Measurements from ENCODE around the gene SMIM41. TPM values are rescaled to one million over a fixed set of nuclear protein-coding genes. Genes with fewer than 3 reads are reported as not detected.

Gene SMIM41
- total RNA-seq, 2 donors from 2014 or later, result 0.27 TPM; not detected in 1

DNA sequence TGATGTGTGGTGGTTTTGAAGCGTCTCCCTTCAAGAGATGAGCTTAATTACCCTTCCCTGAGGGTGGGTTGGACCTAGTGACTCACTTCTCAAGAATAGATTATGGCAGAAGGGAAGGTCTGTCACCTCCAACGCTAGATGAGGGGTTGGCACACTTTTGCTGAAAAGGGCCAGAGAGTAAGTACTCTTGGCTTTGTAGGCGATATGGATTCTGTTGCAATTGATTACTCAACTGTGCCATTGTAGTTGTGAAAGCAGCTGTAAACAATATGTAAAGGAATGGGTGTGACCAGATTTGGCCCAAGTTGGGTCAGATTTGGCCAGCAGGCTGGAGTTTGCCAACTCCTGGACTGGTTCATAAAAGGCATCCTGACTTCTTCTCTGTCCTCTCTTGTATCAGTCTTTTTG, 53.3 kb downstream of the SMIM41 start:
- ATAC-seq, result no peak
- intact Hi-C loops (cut with DNase I), result no loop called here
- no peak for DNase-seq

DNA sequence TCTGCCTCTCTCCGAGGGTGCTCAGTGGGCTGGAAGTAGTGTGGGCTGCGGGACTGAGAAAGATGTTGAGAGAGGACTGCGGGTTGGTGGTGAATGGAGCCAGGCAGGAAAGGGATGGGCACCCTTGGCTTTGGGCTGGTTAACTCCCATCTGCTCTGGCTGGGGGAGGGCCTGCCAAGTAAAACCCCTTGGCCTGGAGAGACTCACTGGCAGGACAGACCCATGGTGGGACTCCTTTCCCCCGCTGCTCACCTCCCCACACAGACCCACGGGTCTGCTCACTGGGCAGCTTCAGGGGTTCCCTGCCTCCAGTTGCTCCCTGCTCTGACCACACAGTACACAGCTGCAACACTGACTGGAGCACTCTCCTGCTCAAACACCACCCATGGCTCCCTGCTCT, 58.2 kb downstream of the SMIM41 start:
- DNase-seq, result peak; percentile 15

DNA sequence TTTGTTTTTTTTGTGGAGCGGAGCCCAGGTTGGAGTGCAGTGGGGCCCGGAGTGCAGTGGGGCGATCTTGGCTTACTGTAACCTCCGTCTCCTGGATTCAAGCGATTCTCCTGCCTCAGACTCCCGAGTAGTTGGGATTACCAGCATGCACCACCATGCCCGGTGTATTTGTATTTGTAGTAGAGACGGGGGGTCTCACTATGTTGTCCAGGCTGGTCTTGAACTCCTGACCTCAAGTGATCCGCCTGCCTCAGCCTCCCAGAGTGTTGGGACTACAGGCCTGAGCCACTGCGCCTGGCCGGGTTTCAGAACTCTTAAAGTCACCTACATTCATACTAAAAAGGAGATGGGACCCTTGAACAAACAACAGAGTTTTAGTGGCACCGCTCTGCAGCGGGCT, 59.6 kb downstream of the SMIM41 start:
- intact Hi-C loops (cut with DNase I), result no loop called here
- DNase-seq (no peak), ATAC-seq (no peak)

More for the DNA sequence above, 58.2 kb downstream of the SMIM41 start:
- ATAC-seq, result no peak
- intact Hi-C loops (cut with DNase I), result no loop called here

DNA sequence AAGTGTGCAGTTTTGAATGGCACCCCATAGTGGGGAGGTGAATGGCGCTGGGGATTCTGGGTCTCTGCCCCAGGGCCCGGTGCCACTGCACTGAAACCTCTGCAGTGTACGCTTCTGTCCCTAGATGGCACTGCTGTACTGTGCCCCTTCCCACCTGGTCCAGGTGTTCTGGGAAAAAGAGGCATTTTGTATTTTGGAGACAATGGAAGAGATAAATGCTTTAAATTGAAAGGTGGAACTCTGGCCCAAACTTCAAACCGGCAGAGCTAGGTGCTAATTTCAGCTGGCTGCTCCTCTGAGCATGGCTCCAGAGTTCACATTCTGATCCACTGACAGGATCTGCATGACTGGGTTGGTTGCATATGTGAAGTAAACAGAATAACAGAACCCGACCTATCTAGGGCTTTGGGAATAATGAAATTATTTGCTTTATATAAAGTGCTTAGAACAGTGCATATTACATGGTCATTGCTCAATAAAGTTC, 60.1 kb downstream of the SMIM41 start:
- ATAC-seq, result peak in 1 of 2 donors; percentile 60
- no peak for DNase-seq
- intact Hi-C loops (cut with DNase I), result no loop called here

DNA sequence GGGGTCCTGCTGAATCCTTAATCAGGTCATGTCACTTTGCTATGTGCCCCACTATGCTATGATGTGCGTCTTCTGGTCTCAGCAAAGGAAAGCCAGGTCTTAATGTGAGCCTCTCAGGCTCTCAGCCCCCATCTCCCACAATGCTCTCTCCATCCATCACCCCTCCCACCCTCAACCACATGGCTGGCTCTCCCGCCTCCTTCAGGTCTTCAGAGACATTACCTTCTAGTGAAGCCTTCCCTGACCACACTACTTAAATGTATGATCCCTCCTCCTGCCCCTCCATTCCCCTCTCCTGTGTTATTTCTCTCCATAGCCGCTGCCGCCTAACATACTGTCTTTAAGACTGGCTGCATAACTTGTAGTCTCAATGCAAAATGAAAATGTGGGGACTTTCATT, 61.8 kb downstream of the SMIM41 start:
- DNase-seq, result no peak
- intact Hi-C loops (cut with DNase I), result no loop called here
- no peak for ATAC-seq

DNA sequence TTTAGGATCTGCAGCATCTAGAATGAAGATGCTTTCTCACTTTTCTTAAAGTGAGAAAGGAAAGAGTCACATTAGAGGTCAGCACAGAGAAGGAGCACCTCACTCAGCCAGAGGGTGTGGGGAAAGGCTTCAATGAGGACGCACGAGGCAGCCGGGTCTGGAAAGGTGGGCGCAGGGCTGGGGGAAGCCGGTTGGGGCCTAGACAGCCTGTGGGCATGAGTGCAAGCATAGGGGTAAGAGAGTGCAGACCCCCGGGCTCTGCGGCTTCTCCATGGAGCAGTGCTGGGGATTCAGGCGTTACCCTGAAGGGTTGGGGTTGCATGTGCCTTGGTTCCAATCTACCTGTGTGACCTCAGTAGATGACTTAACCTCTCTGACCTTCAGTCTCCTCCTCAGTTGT, 62.4 kb downstream of the SMIM41 start:
- intact Hi-C loops (cut with DNase I), result no loop called here
- DNase-seq (no peak), ATAC-seq (no peak)

DNA sequence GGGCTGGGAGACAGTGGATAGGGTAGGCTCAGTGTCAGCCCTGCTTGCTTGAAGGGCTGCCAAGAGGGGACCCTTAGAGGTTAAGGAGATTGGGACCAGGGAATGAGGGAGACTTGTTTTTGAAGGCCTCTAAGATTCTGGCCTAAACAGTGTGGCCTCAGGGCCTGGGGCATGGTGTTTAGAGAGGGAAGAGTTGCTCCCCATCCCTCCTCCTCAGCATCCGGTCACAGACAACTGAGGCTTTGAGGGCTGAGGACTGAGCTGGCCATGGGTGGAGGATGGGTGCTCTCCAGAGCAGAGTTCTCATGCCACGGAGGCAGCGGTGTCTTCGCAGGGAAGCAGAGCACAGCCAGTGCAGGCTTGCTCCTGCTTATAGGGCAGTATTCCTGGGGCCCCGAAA, 62.9 kb downstream of the SMIM41 start:
- ATAC-seq, result no peak
- intact Hi-C loops (cut with DNase I), result no loop called here
- DNase-seq, result no peak

DNA sequence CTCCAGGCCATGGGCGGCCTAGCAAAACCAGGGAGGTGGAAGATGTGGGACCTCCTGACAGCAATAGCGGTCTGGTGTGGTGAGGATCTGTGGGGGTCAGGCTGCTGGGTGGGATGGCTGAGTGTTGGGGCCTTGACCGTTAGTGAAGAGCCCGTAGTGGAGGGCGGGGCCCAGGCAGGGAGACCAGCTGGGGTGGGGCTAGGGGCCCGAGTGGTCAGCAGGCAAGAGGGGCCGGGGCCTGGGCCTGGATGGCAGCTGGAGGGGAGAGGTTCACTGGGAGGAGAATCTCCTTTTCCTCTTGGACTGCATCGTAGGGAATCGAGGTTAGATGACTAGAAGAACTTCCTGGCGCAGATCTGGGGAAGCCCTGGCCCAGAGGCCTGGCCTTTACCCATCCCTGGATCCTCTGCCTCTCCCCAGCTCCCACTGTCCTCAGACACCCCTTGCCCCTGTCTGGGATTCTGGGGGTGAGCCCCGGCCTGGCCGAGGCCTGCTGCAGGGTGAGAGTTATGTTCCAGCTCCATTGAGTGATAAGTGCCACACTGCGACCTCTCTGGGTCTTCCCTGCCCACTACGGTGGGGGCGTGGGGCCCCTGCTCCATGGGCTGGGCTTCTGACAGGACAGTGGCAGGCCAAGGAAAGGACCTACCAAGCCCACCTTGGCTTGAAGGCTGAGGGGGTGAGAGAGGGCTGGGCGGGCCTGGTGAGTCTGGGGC, 65.2 kb downstream of the SMIM41 start:
- DNase-seq, result no peak
- intact Hi-C loops (cut with DNase I), result no loop called here
- ATAC-seq, result no peak

DNA sequence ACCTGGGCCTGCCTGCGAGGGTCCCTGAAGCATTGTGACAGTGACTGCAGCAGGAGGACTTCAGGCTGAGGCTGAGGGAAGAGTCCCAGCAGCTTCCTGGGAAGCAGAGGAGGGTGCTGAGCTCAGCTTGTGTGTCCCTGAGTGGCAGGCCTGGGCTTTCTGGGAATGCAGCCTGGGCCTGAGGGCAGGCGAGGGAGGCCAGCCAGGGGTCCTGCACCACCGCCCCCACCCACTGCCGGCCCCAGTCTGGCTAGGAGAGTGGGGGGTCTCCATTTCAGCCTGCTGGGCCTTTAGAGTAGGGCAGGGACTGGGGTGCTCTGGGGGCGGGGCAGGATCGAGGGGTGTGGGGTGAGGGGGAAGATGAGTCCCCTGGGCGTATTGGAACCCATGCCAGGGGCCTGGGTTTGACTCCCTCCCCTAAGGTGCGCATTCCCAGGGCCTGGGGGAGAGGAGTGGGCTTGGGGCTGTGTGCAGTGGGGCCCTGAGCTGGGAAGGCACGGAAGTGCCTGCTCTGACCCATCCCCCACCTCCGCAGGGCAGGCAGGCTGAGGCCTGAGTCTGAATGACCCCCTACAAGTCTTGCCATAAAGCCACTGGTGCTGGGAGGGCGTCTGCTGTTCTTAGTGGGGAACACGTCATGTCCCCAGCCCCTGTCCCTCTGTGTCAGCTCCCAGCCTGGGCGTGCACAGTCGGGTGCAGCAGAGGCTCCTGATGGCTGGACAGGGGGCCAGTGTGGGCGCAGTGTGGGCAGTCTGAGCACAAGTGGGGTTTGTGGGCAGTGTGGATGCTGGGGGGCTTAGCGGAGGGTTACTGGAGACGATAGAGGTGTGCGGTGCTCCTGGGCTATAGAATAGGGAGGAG, 66.0 kb downstream of the SMIM41 start:
- no peak for DNase-seq
- intact Hi-C loops (cut with DNase I), result no loop called here
- ATAC-seq, result no peak

DNA sequence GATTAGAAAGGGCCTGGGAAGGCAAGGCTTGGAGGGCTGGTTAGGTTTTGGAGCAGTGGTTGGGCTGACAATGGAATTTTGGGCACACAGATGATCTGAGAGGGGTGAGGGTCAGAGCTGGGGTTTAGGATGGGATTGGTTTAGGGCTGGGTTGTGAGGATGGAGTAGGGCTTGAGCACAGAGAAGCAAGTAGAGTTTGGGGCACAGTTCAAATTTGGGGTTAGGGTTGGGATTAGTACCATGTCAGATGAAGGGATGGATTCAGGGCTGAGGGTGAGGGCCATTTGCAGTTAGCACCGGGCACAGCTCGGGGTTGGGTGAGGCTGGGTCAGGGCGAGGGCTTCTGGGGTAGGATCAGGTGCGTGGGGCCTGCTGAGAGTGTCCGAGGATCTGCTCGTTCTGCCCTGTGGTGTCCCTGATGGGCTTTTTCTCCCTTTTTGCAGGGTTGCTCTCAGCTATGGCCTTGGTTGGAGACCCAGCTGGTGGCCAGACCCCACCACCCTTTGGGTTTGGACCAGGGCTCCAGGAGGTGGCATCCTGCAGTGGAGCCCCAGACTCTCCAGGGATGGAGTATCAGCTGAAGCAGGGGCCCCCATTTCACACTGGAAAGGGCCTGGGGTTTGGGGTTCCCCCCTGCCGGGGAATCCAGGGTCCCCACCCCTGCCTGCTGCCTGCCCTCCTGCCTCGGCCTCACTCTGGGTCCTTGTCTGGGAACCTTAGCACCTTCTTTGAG, 66.8 kb downstream of the SMIM41 start:
- DNase-seq, result no peak
- intact Hi-C loops (cut with DNase I), result no loop called here
- ATAC-seq, result no peak

DNA sequence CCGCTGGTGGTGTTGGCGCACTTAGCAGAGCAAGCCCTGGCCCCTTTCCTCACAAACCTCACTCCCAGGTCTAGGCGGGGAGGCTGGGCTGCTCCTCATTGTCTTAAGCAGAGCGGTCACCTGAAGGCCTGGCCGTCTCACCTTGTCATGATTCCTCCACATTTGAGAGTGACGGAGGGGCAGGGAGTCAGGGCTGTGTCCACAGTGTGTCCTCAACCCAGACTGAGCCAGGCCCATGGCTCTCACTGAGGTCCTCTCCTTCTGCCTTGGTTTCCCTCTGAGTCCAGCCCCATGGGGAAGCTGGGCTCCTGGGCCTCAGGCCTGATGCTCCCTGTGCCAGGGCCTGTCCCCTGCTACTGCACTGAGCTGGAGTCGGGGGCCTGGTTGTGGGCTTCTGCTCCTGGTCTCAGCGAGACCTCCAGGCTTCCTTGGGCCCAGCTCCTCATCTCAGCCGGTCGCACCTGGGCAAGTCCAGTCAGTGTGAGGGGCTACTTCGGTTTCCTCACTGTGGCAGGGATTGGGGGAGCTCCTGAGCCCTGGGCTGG, 67.4 kb downstream of the SMIM41 start:
- ATAC-seq (no peak), DNase-seq (no peak)
- intact Hi-C loops (cut with DNase I), result no loop called here

DNA sequence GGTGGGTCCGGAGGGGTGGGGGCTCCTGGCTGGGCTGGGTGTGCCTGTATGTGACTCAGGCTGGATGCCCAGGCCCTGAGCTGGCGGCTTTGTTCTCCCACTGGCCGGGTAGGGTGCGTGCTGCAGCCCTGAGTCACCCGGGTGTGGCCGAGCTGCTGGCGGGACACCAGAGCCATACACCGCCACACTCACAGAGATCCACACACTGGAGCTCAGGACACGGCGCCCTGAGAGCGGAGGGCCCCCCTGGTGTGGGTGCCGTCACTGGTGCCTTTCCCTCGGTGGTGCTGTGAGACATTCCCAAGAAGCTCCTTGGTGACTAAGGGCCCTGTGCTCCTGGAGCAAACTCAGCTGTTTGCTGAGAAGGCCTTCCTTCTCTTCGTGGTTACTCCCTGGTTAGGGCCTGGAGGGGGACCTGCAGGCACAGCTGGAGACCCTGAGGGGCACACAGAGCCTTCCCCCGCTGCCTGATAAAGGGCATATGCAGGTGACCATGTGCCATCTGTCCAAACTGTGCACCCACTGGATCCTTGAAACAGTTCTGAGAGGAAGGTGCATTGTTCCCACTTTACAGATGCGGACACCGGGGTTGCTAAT, 68.0 kb downstream of the SMIM41 start:
- intact Hi-C loops (cut with DNase I), result no loop called here
- DNase-seq, result peak; percentile 94
- ATAC-seq, result peak; percentile 70 to 90

DNA sequence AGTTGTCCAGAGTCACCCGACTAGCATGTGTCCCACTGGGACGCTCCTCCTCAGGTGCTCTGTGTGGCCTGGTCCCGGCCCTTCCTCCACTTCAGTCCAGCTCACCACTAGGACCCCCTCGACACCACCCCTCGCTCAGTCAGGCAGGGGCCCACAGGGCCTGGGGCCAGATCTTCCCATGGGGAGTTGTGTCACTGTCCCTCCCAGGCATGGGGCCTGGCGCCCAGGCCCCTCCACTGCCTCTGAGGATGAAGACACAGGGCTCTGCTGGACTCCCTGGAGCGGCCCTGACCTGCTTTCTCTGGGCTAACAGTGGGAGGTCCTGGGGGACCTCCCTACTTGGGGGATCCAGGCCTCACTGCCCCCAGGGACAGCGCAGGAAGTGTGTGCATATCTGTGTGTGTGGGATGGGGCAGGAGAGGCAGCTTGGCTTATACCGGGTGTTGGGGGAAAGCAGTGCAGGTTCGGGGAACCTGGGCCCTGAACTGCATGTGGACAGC, 68.5 kb downstream of the SMIM41 start:
- intact Hi-C loops (cut with DNase I), result no loop called here
- DNase-seq (no peak), ATAC-seq (no peak)

DNA sequence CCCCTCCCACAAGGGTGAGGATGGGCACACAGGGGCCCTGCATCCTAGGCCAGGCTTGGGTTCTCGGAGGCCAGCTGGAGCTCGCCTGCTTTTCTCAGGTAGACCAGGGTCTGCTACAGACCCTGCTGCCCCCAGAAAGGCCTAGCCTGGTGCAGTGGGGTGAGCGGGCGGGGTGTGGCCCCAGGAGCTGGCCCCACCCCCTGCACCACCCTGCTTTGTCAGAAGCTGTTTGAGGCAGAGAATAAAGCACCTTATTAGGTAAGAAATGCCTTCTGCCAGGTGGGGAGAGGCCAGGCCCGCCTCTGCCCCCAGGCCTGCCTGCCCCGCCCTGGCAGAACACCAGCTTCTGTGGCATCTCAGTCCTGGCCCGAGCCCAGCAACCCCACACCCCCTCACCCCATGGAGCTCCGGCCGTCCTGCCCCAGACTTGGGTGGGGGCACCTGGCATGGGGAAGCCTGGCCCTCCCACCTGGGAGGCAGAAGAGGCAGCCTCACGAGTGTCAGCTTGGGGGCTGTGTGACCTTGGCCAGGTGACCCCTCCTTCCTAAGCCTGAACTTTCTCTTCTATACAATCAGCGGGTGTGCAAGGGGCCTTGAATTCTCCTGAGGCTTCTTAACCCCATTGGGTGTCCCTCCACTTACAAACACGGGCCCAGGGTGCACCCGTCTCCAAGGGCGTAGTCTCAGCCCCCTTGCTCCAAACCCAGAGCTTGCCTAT, 69.1 kb downstream of the SMIM41 start:
- DNase-seq, result no peak
- intact Hi-C loops (cut with DNase I), result no loop called here
- ATAC-seq, result peak in 1 of 2 donors; percentile 2

DNA sequence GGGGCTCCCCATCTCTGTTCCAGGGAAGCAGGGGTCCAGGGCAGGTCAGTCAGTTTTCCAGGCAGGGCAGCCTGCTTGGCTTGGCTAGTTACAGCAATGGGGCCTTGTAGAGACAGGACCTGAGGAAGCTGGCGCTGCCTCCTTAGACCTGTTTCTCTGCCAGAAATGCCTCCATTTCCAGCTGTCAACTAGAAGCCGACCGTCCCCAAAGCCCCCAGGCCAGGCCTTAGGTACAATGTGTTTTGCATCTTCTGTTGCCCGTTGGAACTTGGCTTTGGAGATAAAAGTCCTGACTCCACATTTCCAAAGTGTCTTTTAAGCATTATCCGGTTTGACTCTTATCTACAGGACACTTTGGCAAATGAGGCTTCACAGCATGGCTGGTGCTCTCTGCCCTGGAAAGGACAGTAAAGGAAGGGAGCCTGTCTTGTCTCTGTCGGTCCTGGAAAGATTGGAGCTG, 69.7 kb downstream of the SMIM41 start:
- ATAC-seq (no peak), DNase-seq (no peak)
- intact Hi-C loops (cut with DNase I), result no loop called here

DNA sequence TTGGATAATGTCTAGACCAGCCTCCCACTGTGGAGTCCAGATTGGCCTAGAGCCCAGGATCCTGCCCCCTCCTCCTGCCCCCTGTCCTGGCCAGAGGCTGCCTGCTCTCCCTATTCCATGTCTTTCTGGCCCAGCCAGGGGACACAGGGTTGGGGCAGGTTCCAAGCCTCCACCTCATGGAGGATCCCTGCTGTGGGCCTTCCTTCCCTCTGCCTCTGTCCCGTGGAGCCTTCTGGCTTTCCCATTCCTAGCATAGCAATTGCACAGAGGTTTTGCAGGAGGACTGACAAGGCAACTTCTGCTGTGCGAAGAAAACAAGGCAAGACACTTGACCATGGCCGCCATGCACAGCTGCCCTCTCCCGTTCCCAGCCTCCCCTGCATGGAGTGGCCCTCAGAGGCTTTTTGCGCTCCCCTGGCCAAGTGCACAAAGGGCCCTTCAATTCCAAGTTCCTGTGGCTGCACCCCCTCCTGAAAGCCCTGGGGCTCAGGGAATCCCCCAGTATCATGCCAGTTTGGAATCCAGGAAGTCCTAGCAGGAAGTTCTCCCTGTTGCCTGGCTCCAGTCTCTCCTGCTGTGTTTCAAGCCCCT, 70.2 kb downstream of the SMIM41 start:
- no peak for ATAC-seq
- intact Hi-C loops (cut with DNase I), result loop anchor here (10.0 kb wide), 3 partner anchors 175 to 835 kb away; partner anchors contain the start of gene KRT83 (in 1 of the 2)

DNA sequence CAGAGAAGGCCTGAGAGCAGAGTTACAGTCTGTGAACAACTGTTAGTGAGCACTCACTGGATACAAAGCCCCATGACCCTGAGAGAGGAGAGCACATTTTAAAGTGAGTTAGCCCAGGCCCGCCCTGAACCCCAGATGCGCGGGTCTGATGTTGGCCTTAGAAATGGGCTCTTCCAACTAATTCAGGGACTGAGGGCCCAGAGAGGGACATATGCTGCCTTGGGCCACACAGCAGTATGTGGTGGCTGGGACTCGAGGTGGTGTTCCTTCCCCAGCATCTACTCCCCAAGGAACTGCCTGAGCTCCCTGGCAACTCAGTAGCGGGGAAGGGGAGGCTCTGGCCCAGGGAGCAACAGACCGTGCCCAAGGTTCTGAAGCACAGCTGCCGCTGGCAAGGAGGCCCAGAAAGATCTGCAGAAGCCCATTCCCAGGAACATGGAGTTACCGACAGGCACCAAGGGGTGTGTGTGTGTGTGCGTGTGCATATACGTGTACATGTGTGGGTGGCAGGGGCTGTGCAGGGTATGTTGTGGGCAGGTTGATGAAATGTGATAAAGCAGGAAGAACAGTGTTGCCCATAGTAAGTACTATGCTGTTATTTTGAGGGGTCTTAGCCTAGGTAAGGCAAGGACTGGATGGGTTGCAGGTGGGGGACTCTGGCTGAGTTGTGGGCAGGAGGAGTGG, 71.8 kb downstream of the SMIM41 start:
- intact Hi-C loops (cut with DNase I), result loop anchor here (10.0 kb wide), 3 partner anchors 174 to 834 kb away; partner anchors contain the start of gene KRT83 (in 1 of the 2)

More for the DNA sequence above, 70.2 kb downstream of the SMIM41 start:
- DNase-seq, result no peak

More for the DNA sequence above, 71.8 kb downstream of the SMIM41 start:
- ATAC-seq (no peak), DNase-seq (no peak)

All from left cardiac atrium (tissue), 4 donors.